Lower leg skin (tissue), 4 donors: ENCODE measurements around the gene POR. TPM values are rescaled to one million over a fixed set of nuclear protein-coding genes. Genes with fewer than 3 reads are reported as not detected.
"Not testable (repeated sequence)": the region's sequence is repeated elsewhere in the genome, so short reads cannot be mapped to it uniquely, and the experiment has no call there.

Source experiments
- DNase-seq, 2 donors: peaks; one replicate each; pipeline ENCODE4 v3.0.0-alpha.2; 2019; ENCODE audit warnings: low spot score in 2 of 2
- H3K4me3 ChIP-seq: fragments of 200-600 bp; sonication (generic); 2 replicates; pipeline ENCODE4 v1.5.1; 2017; ENCODE audit warnings: mild to moderate bottlenecking, low read depth; ENCODE audit not compliant: poor library complexity, severe bottlenecking
- CTCF ChIP-seq, 3 donors: fragments of 450-650 bp; IDR thresholded peaks; one replicate each; pipeline ENCODE4 v1.5.1; 2016; ENCODE audit warnings: antibody characterized with exemption in 3 of 3, mild to moderate bottlenecking in 3 of 3, moderate library complexity in 2 of 3
- POLR2A ChIP-seq, 2 donors: fragments of 450-650 bp; IDR thresholded peaks; one replicate each; pipeline ENCODE4 v1.6.1; 2016 to 2017; ENCODE audit warnings: antibody characterized with exemption in 2 of 2, mild to moderate bottlenecking in 1 of 2, moderate library complexity in 1 of 2
- WGBS, 2 donors: methylation state at CpG; one replicate each; pipeline ENCODE4 v1.1.5; 2018; 5-methylcytosine and 5-hydroxymethylcytosine counted together
- intact Hi-C: fragments of 100-400 bp; cut with DNase I; formaldehyde crosslinking; loops from one replicate; pipeline ENCODE4 v1.15.0; 2023; ENCODE audit warnings: low total_unique reads
- total RNA-seq, 4 donors: library from RNA; depleted of rRNA; stranded (reverse); fragments of >200 nt; gene quantifications; one replicate each; pipeline ENCODE4 v1.1.0, GENCODE V29; 2016

The POR gene
- total RNA-seq, 4 donors from 2014 or later, result 77.4 to 129 (median 97.0) TPM

GRCh38 chr7:75900617-75901315 lies 14.2 kb upstream of the POR start:
- WGBS, 2 donors, result 88 to 89% methylated on average over 9 of the region's 9 CpGs
- no peak for DNase-seq
- intact Hi-C loops, result no loop called here

GRCh38 chr7:75905785-75906604 lies 9.0 kb upstream of the POR start:
- TF ChIP-seq CTCF (IDR thresholded peaks at IDR 0.05) (no peak), POLR2A (IDR thresholded peaks at IDR 0.05) (no peak)
- peak; percentile 61 to 93 for DNase-seq
- intact Hi-C loops, result no loop called here
- WGBS, 2 donors, result 31 to 41% methylated on average over 15 to 17 of the region's 17 CpGs
- no peak overlapping the region for H3K4me3 ChIP-seq

More at GRCh38 chr7:75900617-75901315, 14.2 kb upstream of the POR start:
- TF ChIP-seq POLR2A (IDR thresholded peaks at IDR 0.05) (no peak), CTCF (IDR thresholded peaks at IDR 0.05) (no peak)
- H3K4me3 ChIP-seq, result no peak overlapping the region

- 74 to 82% methylated on average over 10 of the region's 10 CpGs for WGBS, 2 donors
- no peak for DNase-seq
- H3K4me3 ChIP-seq, result no peak overlapping the region
- no peak for TF ChIP-seq POLR2A (IDR thresholded peaks at IDR 0.05)
- TF ChIP-seq CTCF (IDR thresholded peaks at IDR 0.05), result no peak
- intact Hi-C loops, result no loop called here
Measured at GRCh38 chr7:75906991-75907667, 7.8 kb upstream of the POR start.

- H3K4me3 ChIP-seq, DNase-seq, intact Hi-C loops: not testable (repeated sequence)
- WGBS, 2 donors, result 97 to 98% methylated on average over 9 of the region's 9 CpGs
Measured at GRCh38 chr7:75907668-75908039, 7.3 kb upstream of the POR start.

- intact Hi-C loops, result no loop called here
- no peak for TF ChIP-seq POLR2A (IDR thresholded peaks at IDR 0.05)
- TF ChIP-seq CTCF (IDR thresholded peaks at IDR 0.05), result no peak
- H3K4me3 ChIP-seq, result no peak overlapping the region
- DNase-seq, result no peak
- WGBS, 2 donors, result 89 to 93% methylated on average over 5 of the region's 5 CpGs
Measured at GRCh38 chr7:75909521-75910132, 5.3 kb upstream of the POR start.

GRCh38 chr7:75911186-75911585 lies 3.8 kb upstream of the POR start:
- intact Hi-C loops, result not testable (repeated sequence)
- WGBS, 2 donors, result 79 to 82% methylated on average over 12 of the region's 12 CpGs

More at GRCh38 chr7:75911186-75911585, 3.8 kb upstream of the POR start:
- not testable (repeated sequence) for DNase-seq, H3K4me3 ChIP-seq
